ENCODE results near the gene GNAI2.

The GNAI2 gene

DNA sequence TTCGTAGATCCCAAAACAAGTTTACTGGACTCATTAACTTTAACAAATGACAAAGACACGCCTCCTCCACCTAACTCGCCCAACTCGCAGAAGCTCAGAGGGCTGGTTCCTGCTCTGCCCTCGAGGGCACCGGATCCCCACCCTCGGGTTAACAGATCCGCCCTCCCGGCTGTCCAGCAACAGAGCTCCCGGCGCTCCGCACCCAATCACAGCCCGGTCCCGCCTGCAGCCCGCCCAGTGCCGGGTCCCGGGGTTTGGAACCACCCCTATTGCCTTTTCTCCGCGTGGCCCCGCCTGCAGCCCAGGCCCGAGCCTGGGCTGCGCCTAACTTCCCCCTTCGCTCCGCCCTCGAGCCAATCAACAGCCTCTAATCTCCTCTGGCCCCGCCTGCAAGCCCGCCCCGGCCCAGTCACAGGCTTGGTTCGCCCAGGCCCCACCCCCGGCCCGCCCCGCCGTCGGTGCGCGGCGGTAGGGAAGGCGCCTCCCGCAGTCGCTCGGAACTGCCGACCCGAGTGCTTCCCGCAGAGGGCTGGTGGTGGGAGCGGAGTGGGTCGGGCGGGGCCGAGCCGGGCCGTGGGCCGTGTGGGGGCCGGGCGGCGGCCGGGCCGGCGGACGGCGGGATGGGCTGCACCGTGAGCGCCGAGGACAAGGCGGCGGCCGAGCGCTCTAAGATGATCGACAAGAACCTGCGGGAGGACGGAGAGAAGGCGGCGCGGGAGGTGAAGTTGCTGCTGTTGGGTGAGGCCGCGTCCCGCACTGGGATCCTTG is at the start of gene GNAI2:
GNAI2 (plus strand) TSS at position 489 of the 768 bp plus-strand sequence; CDS start at position 621, 132 bp downstream.
- peak; percentile 87 for DNase-seq

GRCh38 chr3:50187750-50188149 is 48.3 kb upstream of the GNAI2 start:
- no peak for DNase-seq

DNA sequence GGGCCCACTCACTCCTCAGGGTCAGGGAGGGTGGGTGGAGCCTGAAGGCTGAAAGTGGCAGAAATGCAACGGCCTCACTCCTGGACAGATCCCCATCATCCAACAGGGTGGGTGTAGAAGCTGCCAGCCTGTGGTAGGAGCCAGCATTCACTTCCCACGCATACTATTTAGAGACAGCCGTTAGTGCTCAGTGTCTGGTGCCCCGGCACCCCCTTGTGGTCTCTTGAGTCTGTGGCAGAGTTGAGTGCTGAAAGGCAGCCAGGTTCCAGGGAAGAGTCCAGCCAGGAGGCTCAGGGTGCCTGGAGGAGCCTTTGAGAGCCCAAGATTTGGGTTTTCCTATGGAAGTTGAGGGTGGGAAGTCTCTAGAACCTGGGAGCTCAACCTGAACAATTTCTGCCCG is 46.7 kb upstream of the GNAI2 start:
- DNase-seq, result peak; percentile 14

- DNase-seq, result no peak
Observed at GRCh38 chr3:50189989-50190388, 46.0 kb upstream of the GNAI2 start.

DNA sequence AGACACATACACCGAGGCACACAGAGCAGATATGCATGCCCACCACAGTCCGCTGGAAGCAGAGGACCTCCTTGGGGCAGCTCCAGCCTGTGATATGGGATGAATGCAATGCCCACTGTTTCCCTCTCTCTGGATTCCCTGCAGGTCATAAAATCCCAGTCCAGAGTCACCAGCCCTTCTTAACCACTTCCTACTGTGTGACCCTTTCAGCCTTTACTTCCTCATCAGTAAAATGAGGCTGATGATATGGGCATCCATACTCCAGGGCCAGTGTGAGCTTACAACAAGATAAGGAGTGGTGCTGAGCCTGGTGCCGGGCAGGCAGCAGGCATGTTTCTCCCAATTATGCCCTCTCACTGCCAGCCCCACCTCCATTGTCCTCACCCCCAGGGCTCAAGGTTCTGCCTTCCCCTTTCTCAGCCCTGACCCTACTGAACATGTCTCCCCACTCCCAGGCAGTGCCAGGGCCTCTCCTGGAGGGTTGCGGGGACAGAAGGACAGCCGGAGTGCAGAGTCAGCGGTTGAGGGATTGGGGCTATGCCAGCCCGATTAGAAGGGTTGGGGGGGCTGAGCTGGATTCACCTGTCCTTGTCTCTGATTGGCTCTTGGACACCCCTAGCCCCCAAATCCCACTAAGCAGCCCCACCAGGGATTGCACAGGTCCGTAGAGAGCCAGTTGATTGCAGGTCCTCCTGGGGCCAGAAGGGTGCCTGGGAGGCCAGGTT is 44.9 kb upstream of the GNAI2 start, which contains the start of gene GNAT1:
GNAT1 (plus strand) TSS at position 675 of the 725 bp plus-strand sequence. CDS start 116 bp downstream, outside the sequence.
- no peak for DNase-seq

GRCh38 chr3:50192124-50192523 is 43.9 kb upstream of the GNAI2 start:
- DNase-seq, result no peak

DNA sequence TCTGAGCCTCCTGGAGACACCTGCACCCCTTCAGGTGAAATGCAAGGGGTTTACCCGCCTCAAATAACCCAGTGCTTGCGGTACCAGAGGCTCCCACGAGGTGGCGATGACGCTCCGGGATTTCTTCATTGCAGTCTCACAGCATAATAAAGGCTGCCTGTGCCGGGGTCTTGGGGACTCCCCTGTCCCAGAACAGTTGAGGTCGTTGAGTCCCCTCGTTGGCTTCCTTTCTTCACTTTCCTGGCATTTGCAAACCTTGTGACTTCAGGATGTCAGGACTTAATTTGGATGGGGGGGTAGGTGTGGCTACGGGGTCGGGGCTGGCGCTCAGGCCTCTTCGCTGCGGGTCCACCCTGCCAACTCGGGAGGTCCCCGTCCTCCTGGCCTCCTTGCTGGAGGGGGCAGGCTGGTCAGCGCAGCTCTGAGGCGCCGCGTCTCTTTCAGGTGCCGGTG is 43.3 kb upstream of the GNAI2 start:
- peak; percentile 26 for DNase-seq

- no peak for DNase-seq
Observed at GRCh38 chr3:50193286-50193685, 42.7 kb upstream of the GNAI2 start.

- DNase-seq, result no peak
Observed at GRCh38 chr3:50193746-50194127, 42.3 kb upstream of the GNAI2 start.

GRCh38 chr3:50194128-50194902 is 41.7 kb upstream of the GNAI2 start:
- no peak for DNase-seq

DNA sequence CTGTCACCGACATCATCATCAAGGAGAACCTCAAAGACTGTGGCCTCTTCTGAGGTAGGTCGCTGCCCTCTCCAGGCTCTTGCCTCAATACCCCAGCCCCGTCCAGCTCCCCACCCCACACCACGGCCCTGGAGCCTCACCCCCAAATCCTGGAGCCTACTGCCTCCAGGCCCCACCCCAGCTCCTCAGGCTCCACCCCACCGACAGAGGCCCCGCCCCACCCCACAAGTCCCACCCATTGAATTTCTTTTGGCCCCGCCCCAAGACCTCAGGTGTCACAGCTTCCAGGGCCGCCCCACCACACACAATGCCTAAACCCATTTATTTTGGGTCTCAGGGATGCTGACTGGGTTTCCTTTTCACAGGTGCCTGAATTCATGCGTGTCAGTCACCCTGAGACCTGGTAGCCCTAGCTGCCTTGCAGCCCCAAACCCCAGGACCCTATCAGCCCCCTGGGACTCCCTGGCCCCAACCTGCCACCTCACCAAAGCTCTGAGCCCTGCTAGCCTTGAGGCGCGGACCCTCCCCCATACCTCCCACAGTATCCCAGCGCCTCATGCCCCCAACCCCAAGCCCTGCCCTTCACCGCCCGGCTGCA is 41.0 kb upstream of the GNAI2 start:
- DNase-seq, result no peak

DNA sequence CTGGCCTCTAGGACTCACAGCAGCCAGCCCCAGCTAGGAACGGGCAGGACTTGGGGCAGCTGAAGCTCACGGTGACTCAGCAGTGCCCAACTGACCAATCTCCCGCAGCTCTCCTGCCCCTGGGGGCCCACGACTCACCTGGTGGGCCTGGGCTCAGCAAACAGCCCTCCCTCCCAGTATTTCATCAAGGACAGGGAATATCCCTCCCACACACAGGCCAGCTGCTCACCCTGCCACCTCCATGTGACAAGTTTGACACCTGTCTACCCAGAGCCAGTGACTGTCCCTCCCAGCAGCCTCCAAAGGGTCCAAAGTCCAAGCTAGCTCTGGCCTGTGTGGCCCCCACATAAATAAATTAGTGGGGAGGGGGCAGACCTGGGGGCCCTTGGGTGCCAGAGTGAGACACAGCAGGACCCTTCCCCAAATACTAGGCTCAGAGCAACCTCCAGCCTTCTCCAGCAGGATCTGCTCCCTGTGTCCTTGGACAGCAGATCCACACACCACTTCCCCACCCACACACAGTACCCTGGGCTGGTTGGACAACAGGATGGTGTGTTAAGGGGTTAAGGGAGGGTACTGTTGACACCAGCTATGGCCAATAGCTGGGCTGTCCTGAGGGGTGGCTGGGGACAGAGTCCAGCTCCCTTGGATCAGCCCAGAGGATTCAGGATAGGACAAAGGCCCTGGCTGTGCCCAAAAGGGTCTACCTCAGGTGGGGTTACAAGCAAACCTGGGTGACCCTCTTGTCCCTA is 40.3 kb upstream of the GNAI2 start:
- DNase-seq, result no peak

- no peak for DNase-seq
Observed at GRCh38 chr3:50196253-50196801, 39.7 kb upstream of the GNAI2 start.

GRCh38 chr3:50201573-50202315 is 34.3 kb upstream of the GNAI2 start:
- no peak for DNase-seq

GRCh38 chr3:50202353-50203112 is 33.5 kb upstream of the GNAI2 start:
- DNase-seq, result no peak

DNA sequence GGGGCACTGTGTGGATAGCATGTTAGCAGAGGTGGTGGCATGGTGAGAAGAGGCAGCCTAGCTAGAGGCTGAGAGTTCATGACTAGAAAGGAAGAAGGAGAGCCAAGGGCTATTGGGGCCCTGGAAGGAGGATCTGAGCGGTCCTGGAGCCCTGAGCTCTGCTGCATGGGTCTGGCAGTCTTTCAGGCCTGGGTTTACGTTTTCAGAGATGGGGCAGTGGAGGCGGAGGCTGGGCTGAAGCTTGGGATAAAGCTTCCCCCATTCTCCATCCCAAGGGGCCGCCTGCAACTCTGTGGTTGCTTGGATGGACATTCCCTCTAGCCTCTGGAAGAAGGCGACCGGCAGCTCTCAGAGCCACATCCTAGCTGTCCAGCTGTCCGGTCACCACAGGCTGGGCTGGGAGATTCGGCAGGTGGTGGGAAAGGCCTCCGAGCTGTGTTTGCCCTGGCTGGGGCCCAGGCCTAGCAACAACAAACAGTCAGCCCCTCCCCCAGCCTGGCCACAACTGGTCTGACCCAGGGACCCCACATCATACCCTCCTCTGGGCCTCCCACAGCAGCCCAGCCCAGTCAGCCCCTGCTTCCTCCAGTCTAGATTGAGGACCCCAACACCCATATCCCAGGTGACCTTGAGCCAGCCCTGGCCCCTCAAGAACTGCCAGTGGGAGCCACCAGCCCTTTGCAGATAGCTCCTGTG is 32.7 kb upstream of the GNAI2 start:
- no peak for DNase-seq

DNA sequence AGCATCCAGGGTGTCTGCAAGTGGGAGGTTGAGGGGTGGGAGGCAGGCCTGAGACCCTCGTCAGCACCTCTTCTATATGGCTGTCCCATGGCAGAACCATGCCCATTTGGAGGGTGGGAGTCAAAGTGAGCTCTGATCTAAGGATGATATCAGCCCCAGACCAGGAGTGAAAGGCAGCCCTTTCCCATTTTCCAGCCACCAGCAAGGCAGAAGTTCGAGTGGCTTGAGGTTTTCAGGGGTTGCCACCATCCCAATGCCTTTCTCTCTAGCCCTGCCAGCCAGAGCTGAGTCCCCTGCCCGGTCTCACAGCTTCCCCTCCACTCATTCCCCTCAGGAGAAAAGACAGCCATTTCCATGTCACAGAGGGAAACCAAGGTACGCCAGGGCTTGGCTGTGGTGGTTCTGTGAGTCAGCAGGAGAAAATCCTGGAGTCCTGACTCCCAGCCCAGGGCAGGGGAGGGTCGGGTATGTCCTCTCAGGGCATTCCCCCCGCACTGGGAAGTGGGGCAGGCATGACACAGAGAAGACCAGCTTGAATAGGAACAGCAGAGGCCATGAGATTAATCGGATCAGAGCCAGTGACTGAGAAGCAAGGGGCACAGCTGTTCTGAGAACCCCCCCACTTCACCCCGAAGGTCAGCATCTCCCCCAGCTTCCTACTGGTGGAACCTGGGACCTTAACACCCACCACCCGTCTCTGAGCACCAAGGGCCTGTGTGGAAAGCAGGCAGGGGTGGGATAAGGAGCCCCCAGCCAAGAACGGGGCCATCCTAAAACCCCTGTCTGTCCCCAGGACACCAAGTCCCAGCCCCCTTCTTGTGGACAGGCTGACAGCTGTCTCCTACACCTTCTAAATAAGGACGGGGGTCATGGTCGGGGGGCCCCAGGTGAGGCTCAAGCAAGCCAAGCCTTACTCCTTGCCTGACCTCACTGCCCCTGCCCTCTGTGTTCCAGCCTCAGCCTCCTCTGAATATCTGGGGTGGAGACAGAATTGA is 31.9 kb upstream of the GNAI2 start:
- no peak for DNase-seq

- DNase-seq, result no peak
Observed at GRCh38 chr3:50204804-50205412, 31.1 kb upstream of the GNAI2 start, which contains the start of gene SLC38A3. Gene SLC38A3, plus strand, starts transcription at chr3:50205271. Its CDS starts 8,929 bp downstream, at chr3:50214200.

Measured in DMS79 (cell line).